HUES48 (cell line): ENCODE data around the gene TAF6L.
"Not testable (repeated sequence)": the region's sequence is repeated elsewhere in the genome, so short reads cannot be mapped to it uniquely, and the experiment has no call there.

Experiments used
- H3K27ac ChIP-seq: one replicate; pipeline ENCODE4 v1.7.0; 2013; ENCODE audit warnings: low read depth, low read length, inconsistent platforms
- H3K27me3 ChIP-seq: 2 replicates; pipeline ENCODE4 v1.6.1; 2013; ENCODE audit warnings: mild to moderate bottlenecking, low read length; ENCODE audit not compliant: control insufficient read depth, insufficient read depth
- H3K36me3 ChIP-seq: 2 replicates; pipeline ENCODE4 v1.6.1; 2013; ENCODE audit warnings: low read length; ENCODE audit not compliant: control insufficient read depth, insufficient read depth
- H3K4me1 ChIP-seq: 2 replicates; pipeline ENCODE4 v1.6.1; 2013; ENCODE audit warnings: mild to moderate bottlenecking, low read length; ENCODE audit not compliant: control insufficient read depth, insufficient read depth
- H3K4me3 ChIP-seq: 2 replicates; pipeline ENCODE4 v1.5.1; 2013; ENCODE audit warnings: mild to moderate bottlenecking, low read depth, low read length
- H3K9ac ChIP-seq: 2 replicates; pipeline ENCODE4 v1.6.1; 2013; ENCODE audit warnings: mild to moderate bottlenecking, low read depth, low read length, moderate library complexity
- H3K9me3 ChIP-seq: 2 replicates; pipeline ENCODE4 v1.6.1; 2013; ENCODE audit warnings: low read length; ENCODE audit not compliant: control insufficient read depth, insufficient read depth

Gene TAF6L

DNA sequence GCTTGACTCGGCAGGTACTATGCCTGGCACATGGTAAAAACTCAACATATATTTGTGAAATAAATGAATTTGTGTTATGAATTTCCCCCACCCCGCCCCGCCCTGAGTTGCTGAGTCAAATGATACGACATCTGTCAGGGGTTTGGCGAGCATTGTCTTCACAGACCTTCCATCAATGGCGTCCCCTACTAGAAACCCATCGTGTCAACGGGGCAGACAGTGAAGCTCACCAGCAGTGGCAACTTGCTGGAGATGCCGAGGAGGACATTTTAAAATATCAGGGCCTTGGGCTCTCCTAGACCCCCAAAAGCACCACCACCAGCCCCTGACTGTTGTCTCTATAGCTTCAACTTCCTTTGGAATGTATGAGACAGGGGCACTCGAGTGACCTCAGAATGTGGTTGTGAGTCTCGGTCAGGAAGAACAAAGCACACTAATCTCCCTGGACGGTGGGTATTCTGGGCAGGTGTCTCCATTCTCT lies 34.8 kb downstream of the TAF6L start:
- peaks cover 25% of the 10 kb centered on the region for H3K36me3 ChIP-seq
- H3K27me3 ChIP-seq: no peaks in the 10 kb centered on the region
- 0 out of 2 replicates have a peak, but pooled peaks cover 6% of the 10 kb centered on the region for H3K4me1 ChIP-seq
- peak overlapping the region; percentile 50 for H3K9ac ChIP-seq
- peak overlapping the region; percentile 85 for H3K27ac ChIP-seq
- peak overlapping the region; percentile 87 for H3K4me3 ChIP-seq
- H3K9me3 ChIP-seq: no peaks in the 10 kb centered on the region

DNA sequence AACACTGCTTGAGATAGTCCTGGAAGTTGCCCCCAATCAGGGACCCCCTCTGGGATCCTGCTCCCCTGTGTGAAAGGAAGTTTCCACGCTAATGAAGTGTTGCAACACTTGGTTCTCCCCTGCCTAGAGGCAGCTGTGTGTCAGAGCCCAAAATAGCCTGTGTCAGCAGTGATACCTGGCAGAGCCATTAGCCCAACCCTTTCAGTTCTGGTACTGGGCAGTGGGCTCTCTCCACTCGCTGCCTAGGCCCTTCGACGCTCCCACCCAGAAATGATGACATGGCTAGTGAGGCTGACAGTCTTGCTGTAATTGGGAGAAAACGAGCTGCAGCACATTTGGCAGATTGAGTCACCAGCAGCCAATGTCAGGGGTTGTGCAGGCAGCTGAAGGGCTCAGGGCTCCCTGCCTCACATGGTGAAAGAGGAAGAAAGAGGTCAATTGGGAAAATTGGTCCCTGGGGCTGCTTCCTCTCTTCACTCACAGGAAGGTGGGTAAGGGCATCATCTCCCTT lies 35.5 kb downstream of the TAF6L start:
- Histone ChIP-seq H3K36me3 (peaks cover 18% of the 10 kb centered on the region), H3K4me3 (no peak overlapping the region), H3K27me3 (no peaks in the 10 kb centered on the region), H3K9me3 (no peaks in the 10 kb centered on the region), H3K4me1 (0 out of 2 replicates have a peak, but pooled peaks cover 6% of the 10 kb centered on the region), H3K27ac (peak overlapping the region; percentile 85), H3K9ac (no peak overlapping the region)

DNA sequence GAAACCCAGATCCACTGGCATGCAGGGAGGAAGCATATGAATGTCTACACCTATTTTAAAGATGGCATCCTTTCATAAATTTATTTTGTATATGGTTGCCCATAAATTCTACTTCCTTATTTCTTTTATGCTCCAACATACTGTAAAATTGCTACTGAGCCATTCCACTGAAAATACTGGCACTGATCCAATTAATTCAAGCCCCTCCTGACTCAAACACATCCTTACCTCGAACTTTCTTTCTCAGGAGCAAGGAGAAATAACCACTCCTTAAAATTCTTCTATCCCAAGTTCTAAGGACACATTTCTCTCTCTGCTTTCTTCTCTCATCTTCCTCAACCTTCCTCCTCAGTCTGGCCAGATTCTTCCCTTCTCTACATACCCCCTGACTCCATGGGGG lies 39.6 kb downstream of the TAF6L start:
- Histone ChIP-seq H3K36me3 (peaks cover 1% of the 10 kb centered on the region), H3K9me3 (no peaks in the 10 kb centered on the region), H3K9ac (no peak overlapping the region), H3K27ac (no peak overlapping the region), H3K27me3 (no peaks in the 10 kb centered on the region), H3K4me3 (no peak overlapping the region), H3K4me1 (no peaks in the 10 kb centered on the region)

DNA sequence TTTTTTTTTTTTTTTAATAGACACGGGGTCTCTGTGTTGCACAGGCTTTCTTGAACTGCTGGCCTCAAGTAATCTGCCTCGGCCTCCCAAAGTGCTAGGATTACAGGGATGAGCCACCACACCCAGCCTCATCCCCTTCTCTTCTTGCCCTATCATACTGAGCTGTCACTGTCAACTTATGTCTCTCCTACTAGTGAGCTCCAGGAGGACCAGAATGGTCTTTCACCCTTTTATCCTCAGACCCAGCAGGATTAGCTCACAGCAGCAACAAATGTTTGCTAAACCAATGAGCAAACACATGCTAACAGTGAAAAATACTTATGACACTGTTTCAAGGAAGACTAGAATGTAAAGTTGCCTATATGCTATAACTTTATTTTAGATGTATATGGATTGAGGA lies 40.5 kb downstream of the TAF6L start:
- Histone ChIP-seq H3K9me3 (no peaks in the 10 kb centered on the region), H3K9ac (no peak overlapping the region), H3K4me1 (no peaks in the 10 kb centered on the region), H3K36me3 (peaks cover 6% of the 10 kb centered on the region), H3K27me3 (no peaks in the 10 kb centered on the region), H3K4me3 (no peak overlapping the region), H3K27ac (no peak overlapping the region)

DNA sequence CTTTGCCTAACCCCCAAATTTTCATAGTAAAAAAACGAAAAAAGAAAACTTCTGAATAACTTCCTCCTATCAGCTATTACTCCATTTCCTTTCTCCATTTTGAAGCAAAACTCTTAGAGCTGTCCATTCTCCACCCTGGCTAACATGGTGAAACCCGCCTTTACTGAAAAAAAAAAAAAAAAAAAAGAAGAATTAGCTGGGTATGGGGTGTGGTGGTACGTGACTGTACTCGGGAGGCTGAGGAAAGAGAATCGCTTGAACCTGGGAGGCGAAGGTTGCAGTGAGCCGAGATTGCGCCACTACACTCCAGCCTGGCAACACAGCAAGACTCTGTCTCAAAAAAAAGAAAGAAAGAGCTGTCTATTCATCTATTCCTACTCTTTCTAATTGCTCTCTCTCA lies 45.4 kb downstream of the TAF6L start:
- Histone ChIP-seq H3K9me3 (no peaks in the 10 kb centered on the region), H3K9ac (no peak overlapping the region), H3K27ac (no peak overlapping the region), H3K27me3 (no peaks in the 10 kb centered on the region), H3K4me1 (no peaks in the 10 kb centered on the region), H3K36me3 (peaks cover 29% of the 10 kb centered on the region), H3K4me3 (no peak overlapping the region)

DNA sequence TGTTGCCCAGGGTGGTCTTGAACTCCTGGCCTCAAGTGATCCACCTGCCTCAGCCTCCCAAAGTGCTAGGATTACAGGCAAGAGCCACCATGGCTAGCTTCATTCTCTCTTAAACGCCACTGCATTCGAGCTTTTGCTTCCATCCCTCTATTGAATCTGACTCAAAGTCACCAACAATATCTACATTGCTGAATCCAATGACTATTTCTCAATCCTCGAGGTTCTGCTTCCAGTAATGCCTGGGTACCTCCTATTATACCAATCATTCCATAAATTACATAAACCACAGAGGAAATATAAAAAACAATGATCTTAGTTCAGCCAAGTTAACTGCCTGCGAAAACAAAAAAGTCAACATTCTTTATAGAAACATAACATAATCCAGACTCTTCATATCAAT lies 45.9 kb downstream of the TAF6L start:
- peaks cover 35% of the 10 kb centered on the region for H3K36me3 ChIP-seq
- no peak overlapping the region for H3K27ac ChIP-seq
- H3K4me1 ChIP-seq: no peaks in the 10 kb centered on the region
- no peak overlapping the region for H3K4me3 ChIP-seq
- H3K9me3 ChIP-seq: no peaks in the 10 kb centered on the region
- H3K27me3 ChIP-seq: no peaks in the 10 kb centered on the region
- no peak overlapping the region for H3K9ac ChIP-seq

DNA sequence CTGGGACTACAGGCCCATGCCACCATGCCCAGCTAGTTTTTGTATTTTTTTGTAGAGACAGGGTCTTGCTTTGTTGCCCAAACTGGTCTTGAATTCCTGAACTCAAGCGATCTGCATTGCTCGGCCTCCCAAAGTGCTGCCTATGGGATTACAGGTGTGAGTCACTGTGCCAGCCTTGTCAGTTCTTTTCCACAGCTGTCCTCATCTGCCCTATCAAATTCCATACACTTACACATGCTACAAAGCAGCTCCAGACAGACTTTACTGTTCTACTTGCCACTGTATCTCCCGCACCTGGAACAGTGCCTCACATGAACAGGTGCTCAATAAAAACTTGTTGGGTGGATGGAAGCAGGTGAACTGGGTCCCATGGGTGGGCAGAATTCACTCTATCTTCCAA lies 52.5 kb downstream of the TAF6L start:
- no peak overlapping the region for H3K27ac ChIP-seq
- H3K9ac ChIP-seq: no peak overlapping the region

DNA sequence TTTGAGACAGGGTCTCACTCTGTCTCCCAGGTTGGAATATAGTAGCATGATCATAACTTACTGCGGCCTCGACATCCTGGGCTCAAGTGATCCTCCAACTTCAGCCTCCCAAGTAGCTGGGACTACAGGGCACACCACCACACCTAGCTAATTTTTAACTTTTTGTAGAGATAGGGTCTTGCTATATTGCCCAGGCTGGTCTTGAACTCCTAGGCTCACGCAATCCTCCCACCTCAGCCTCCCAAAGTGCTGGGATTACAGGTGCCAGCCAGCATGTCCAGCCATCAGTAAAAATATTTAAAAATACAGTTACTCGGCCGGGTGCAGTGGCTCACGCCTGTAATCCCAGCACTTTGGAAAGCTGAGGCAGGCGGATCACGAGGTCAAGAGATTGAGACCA lies 56.9 kb downstream of the TAF6L start:
- not testable (repeated sequence) for H3K4me3 ChIP-seq, H3K9ac ChIP-seq, H3K4me1 ChIP-seq

More for the DNA sequence above, 52.5 kb downstream of the TAF6L start:
- Histone ChIP-seq H3K36me3 (peaks cover 75% of the 10 kb centered on the region), H3K4me3 (no peak overlapping the region), H3K27me3 (no peaks in the 10 kb centered on the region), H3K9me3 (no peaks in the 10 kb centered on the region), H3K4me1 (no peaks in the 10 kb centered on the region)

DNA sequence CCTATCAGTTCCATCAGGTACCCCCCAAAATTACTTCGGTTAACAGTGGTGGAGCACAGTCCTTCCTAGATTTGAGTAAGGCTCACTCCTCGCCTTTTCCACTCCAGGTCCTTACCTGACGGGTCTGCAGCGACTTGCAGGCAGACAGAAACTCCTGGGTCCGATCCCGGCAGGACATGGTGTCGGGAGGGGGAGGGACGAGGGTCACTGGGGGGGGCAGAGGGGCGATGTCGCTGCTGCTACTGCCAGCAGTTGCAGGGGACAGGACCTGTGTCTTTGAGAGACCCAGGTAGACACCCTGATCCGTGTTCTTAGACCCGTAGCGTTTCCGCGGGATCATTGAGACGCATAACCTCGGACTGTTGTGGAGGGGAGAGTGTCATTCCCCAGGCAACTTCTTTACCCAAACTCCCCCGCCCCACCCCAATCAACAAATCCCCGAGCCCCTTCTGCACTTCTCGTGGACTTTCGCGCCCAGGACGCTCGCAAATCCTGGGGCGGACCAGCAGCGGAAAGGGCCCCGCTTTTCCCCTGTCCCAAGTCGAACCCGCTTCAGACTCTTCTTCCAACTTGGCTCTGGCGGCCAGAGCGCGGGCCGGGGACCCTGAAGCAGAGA lies 59.8 kb downstream of the TAF6L start:
- H3K9me3 ChIP-seq: no peaks in the 10 kb centered on the region
- no peaks in the 10 kb centered on the region for H3K27me3 ChIP-seq
- peaks cover 3% of the 10 kb centered on the region; the same call in 1 of the 2 replicates for H3K4me1 ChIP-seq
- H3K36me3 ChIP-seq: peaks cover 57% of the 10 kb centered on the region
- peak overlapping the region; percentile 94 for H3K27ac ChIP-seq
- peak overlapping the region; percentile 87 for H3K4me3 ChIP-seq
- H3K9ac ChIP-seq: peak overlapping the region; percentile 56; the same call in 1 of the 2 replicates

More for the DNA sequence above, 56.9 kb downstream of the TAF6L start:
- not testable (repeated sequence) for H3K9me3 ChIP-seq, H3K27me3 ChIP-seq, H3K27ac ChIP-seq
- H3K36me3 ChIP-seq: peaks cover 57% of the 10 kb centered on the region

DNA sequence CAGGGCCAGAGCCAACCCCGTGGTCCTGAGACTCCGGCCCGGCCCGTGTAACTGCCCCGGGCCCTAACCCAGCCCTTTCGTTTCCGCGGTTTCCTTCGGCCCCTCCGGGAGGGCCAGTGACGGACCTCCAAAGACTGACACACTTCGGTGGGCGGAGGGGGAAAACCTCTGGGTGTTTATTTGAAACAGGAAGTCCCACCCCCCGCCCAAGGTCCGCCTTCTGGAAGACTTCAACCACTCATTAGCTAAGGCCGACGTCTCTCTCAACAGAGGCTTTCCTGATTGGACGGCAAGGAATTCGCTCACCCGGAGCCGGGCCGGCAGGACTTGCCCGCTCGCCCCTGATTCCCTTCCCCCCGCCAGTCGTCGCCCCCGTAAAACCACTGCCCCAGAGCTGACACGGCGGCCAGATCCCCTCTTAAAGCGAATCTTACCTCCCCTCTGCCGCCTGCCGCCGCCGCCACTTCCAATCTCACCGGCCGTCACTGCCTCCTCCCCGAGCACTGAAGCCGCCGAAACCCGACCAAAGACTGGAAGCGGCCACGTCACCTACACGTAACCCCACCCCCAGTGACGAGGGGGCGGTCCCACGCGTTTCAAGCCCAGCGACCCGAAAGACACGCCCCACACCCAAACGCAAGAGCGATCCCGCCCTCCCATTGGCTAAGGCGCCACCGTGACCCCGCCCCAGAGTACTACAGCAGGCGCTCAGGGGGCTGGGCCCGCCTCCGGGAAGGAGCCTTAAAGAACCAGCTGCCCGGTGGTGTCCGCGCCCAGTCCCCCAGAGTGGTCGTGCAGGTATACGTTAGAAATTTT lies 60.5 kb downstream of the TAF6L start, which contains the start of gene STX5:
TSS of gene STX5 (minus strand) at position 532 of the 816 bp plus-strand sequence. CDS start 808 bp downstream, outside the sequence.
- Histone ChIP-seq H3K27me3 (no peaks in the 10 kb centered on the region), H3K27ac (peak within 1 kb of the TSS; percentile 94), H3K36me3 (peaks cover 62% of the 10 kb centered on the region), H3K9me3 (no peaks in the 10 kb centered on the region), H3K4me3 (peak within 1 kb of the TSS; percentile 87), H3K9ac (peak within 1 kb of the TSS; percentile 92), H3K4me1 (peaks cover 3% of the 10 kb centered on the region; the same call in 1 of the 2 replicates)
